Thyroid gland (tissue), 4 donors: ENCODE measurements around the gene INPP5A.

Experiments used
- CTCF ChIP-seq, 6 experiments: fragments of 200-600 bp in 3 of 6; fragments of 450-650 bp in 3 of 6; sonication (generic) in 3 of 6; IDR thresholded peaks; one replicate each; pipeline ENCODE4 v1.5.1; 2016 to 2019; ENCODE audit warnings: antibody characterized with exemption in 6 of 6, mild to moderate bottlenecking in 2 of 6, inconsistent platforms in 1 of 6, moderate library complexity in 1 of 6
- POLR2A ChIP-seq, 2 donors: fragments of 450-650 bp; IDR thresholded peaks; one replicate each; pipeline ENCODE4 v1.6.1; 2017; ENCODE audit warnings: antibody characterized with exemption in 2 of 2, mild to moderate bottlenecking in 2 of 2, moderate library complexity in 1 of 2

DNA sequence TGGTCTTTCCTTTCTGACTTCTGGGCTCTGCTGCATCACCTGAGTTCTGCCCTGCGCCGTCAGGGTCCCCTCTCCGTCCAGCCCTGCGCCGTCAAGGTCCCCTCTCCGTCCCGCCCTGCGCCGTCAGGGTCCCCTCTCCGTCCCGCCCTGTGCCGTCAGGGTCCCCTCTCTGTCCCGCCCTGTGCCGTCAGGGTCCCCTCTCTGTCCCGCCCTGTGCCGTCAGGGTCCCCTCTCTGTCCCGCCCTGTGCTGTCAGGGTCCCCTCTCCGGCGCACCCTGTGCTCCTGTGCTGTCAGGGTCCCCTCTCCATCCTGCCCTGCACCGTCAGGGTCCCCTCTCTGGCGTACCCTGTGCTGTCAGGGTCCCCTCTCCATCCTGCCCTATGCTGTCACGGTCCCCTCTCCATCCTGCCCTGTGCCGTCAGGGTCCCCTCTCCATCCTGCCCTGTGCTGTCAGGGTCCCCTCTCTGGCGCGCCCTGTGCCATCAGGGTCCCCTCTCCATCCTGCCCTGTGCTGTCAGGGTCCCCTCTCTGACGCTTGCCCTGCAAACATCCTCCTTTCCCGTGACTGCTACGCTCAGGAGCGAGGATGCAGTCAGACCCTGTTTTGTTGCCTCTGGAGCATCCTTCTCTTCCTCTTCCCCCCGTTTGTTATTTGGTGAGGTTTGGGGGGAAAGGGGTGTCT lies 66.4 kb downstream of the INPP5A start:
- TF ChIP-seq CTCF (IDR thresholded peaks at IDR 0.05) (no peak), POLR2A (IDR thresholded peaks at IDR 0.05) (no peak)
